Thyroid gland (tissue), 4 donors: ENCODE data around the gene PI4K2A.

ENCODE experiments used
- POLR2A ChIP-seq, 2 donors: fragments of 450-650 bp; IDR thresholded peaks; one replicate each; pipeline ENCODE4 v1.6.1; 2017; ENCODE audit warnings: antibody characterized with exemption in 2 of 2, mild to moderate bottlenecking in 2 of 2, moderate library complexity in 1 of 2
- TF ChIP-seq, protein P1 (sequence below), 6 experiments: fragments of 200-600 bp in 3 of 6; fragments of 450-650 bp in 3 of 6; sonication (generic) in 3 of 6; IDR thresholded peaks; one replicate each; pipeline ENCODE4 v1.5.1; 2016 to 2019; ENCODE audit warnings: antibody characterized with exemption in 6 of 6, mild to moderate bottlenecking in 2 of 6, inconsistent platforms in 1 of 6, moderate library complexity in 1 of 6

DNA sequence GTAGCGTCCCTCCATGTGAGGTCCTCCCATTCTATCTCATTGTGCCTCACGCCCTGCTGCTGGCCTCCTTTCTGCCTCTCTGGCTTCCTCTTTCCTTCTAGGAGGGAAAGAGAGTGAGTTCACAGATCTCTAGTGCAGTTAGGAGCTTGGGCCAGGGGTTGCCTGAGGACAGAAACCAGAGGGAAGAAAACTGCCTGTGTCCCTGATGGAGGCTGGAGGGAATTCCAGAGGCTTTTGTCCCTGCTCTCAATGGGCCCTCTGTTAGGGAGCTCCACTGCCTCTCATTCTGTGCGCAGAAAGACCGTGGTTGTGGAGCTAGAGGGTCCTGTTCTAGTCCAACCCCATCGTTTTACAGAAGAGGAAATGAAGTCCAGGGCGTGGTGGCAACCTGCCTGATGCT is 77.7 kb downstream of the PI4K2A start:
- TF ChIP-seq, protein P1, sequence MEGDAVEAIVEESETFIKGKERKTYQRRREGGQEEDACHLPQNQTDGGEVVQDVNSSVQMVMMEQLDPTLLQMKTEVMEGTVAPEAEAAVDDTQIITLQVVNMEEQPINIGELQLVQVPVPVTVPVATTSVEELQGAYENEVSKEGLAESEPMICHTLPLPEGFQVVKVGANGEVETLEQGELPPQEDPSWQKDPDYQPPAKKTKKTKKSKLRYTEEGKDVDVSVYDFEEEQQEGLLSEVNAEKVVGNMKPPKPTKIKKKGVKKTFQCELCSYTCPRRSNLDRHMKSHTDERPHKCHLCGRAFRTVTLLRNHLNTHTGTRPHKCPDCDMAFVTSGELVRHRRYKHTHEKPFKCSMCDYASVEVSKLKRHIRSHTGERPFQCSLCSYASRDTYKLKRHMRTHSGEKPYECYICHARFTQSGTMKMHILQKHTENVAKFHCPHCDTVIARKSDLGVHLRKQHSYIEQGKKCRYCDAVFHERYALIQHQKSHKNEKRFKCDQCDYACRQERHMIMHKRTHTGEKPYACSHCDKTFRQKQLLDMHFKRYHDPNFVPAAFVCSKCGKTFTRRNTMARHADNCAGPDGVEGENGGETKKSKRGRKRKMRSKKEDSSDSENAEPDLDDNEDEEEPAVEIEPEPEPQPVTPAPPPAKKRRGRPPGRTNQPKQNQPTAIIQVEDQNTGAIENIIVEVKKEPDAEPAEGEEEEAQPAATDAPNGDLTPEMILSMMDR (IDR thresholded peaks at IDR 0.05) = no peak
- TF ChIP-seq POLR2A (IDR thresholded peaks at IDR 0.05) = no peak
